KG1 (cell line): ENCODE results near the gene HBD.
"Not testable (repeated sequence)": the region's sequence is repeated elsewhere in the genome, so short reads cannot be mapped to it uniquely, and the experiment has no call there.

Source experiments
- DNase-seq: peaks from one replicate; lab custom pipeline; 2025; lab: John Stamatoyannopoulos, UW

HBD gene

GRCh38 chr11:5234381-5234834, at the start of gene HBD:
TSS of gene HBD (minus strand) at chr11:5234483. CDS start at chr11:5234433, 50 bp downstream.
- DNase-seq = no peak

GRCh38 chr11:5283882-5284281, 49.6 kb upstream of the HBD start:
- no peak for DNase-seq

GRCh38 chr11:5283086-5283485, 48.8 kb upstream of the HBD start:
- no peak for DNase-seq

- no peak for DNase-seq
These were observed 48.3 kb upstream of the HBD start for GRCh38 chr11:5282628-5283027.

- no peak for DNase-seq
These were observed 47.3 kb upstream of the HBD start for GRCh38 chr11:5281596-5281995.

GRCh38 chr11:5280582-5281102, 46.4 kb upstream of the HBD start:
- peak; percentile 46 for DNase-seq

GRCh38 chr11:5279471-5280090, 45.3 kb upstream of the HBD start:
- DNase-seq = no peak

GRCh38 chr11:5277807-5278382, 43.6 kb upstream of the HBD start:
- no peak for DNase-seq

- DNase-seq = no peak
These were observed 42.4 kb upstream of the HBD start for GRCh38 chr11:5276697-5277096.

- DNase-seq = no peak
These were observed 41.3 kb upstream of the HBD start for GRCh38 chr11:5275369-5276110.

- DNase-seq = no peak
These were observed 40.1 kb upstream of the HBD start for GRCh38 chr11:5274395-5274794.

GRCh38 chr11:5272395-5273017, 38.2 kb upstream of the HBD start:
- DNase-seq = no peak

- DNase-seq = no peak
These were observed 35.4 kb upstream of the HBD start, which contains the start of gene HBE1 for GRCh38 chr11:5269715-5270147. TSS of gene HBE1 (minus strand) at chr11:5269945. CDS start at chr11:5269890, 55 bp downstream.

GRCh38 chr11:5267033-5267563, 32.8 kb upstream of the HBD start:
- no peak for DNase-seq

- DNase-seq = no peak
These were observed 32.3 kb upstream of the HBD start for GRCh38 chr11:5266609-5267008.

- no peak for DNase-seq
These were observed 31.5 kb upstream of the HBD start for GRCh38 chr11:5265832-5266231.

- DNase-seq = no peak
These were observed 24.4 kb upstream of the HBD start for GRCh38 chr11:5258543-5259262.

- DNase-seq = no peak
These were observed 23.0 kb upstream of the HBD start for GRCh38 chr11:5257296-5257695.

GRCh38 chr11:5254646-5255413, 20.5 kb upstream of the HBD start, which contains the start of gene HBG2:
TSS of gene HBG2 (minus strand) at chr11:5254781. CDS start at chr11:5254728, 53 bp downstream.
- DNase-seq = not testable (repeated sequence)

- DNase-seq = not testable (repeated sequence)
These were observed 19.7 kb upstream of the HBD start for GRCh38 chr11:5254023-5254422.
